WTC11 (cell line): Measurements from ENCODE around the gene RAPGEF1. TPM values are rescaled to one million over a fixed set of nuclear protein-coding genes. Genes with fewer than 3 reads are reported as not detected.

Experiments used
- ATAC-seq: fragments of 200-7000 bp; cut with Tn5 transposase; 2 replicates; pipeline ENCODE4 v1.10.0; 2021; ENCODE audit warnings: mild to moderate bottlenecking, moderate library complexity
- CTCF ChIA-PET: fragments of 300-600 bp; sonication (Branson Sonifier 250); formaldehyde crosslinking; loops from one replicate; lab custom pipeline; 2021; ENCODE audit warnings: antibody characterized with exemption; lab: Charles Lee
- POLR2A ChIA-PET: fragments of 350-600 bp; sonication (Branson Sonifier 250); formaldehyde crosslinking; loops from one replicate; lab custom pipeline; 2021; ENCODE audit warnings: antibody characterized with exemption; lab: Charles Lee
- DNase-seq: peaks from one replicate; pipeline ENCODE4 v3.0.0; 2021; ENCODE audit warnings: low spot score
- H3K27ac Mint-ChIP-seq: 2 replicates; pipeline ENCODE4 v1.8.0; 2021; ENCODE audit warnings: mixed read lengths
- H3K27me3 Mint-ChIP-seq: 2 replicates; pipeline ENCODE4 v1.8.0; 2021; ENCODE audit warnings: low read depth, mild to moderate bottlenecking, moderate library complexity, mixed read lengths
- H3K36me3 Mint-ChIP-seq: 2 replicates; pipeline ENCODE4 v1.8.0; 2021; ENCODE audit warnings: mixed read lengths
- H3K4me1 Mint-ChIP-seq: 2 replicates; pipeline ENCODE4 v1.8.0; 2022; ENCODE audit warnings: mixed read lengths
- H3K4me3 Mint-ChIP-seq: 2 replicates; pipeline ENCODE4 v1.8.0; 2021; ENCODE audit warnings: mild to moderate bottlenecking, moderate library complexity, mixed read lengths
- H3K9me3 Mint-ChIP-seq: 2 replicates; pipeline ENCODE4 v1.8.0; 2021; ENCODE audit warnings: mixed read lengths
- EMX1 ChIP-seq: fragments of 250-450 bp; sonication (Bioruptor Pico); IDR thresholded peaks from 2 replicates; pipeline ENCODE4 v1.8.0; 2021; ENCODE audit warnings: mild to moderate bottlenecking
- FOXJ3 ChIP-seq: sonication (generic); formaldehyde crosslinking; IDR thresholded peaks from 2 replicates; pipeline ENCODE4 v1.9.0; 2021; ENCODE audit warnings: missing genetic modification reagents, mild to moderate bottlenecking, borderline replicate concordance
- FOXP1 ChIP-seq: sonication (generic); formaldehyde crosslinking; IDR thresholded peaks from 2 replicates; pipeline ENCODE4 v1.8.0; 2022; ENCODE audit warnings: missing genetic modification reagents, mild to moderate bottlenecking, moderate library complexity, borderline replicate concordance
- JUN ChIP-seq: sonication (generic); formaldehyde crosslinking; IDR thresholded peaks from 2 replicates; pipeline ENCODE4 v1.8.0; 2023; ENCODE audit warnings: mild to moderate bottlenecking, missing genetic modification reagents
- MXD4 ChIP-seq: fragments of 250-450 bp; sonication (Bioruptor Pico); IDR thresholded peaks from 2 replicates; pipeline ENCODE4 v1.8.0; 2021; ENCODE audit warnings: mild to moderate bottlenecking, moderate library complexity, borderline replicate concordance
- MYBL2 ChIP-seq: sonication (generic); formaldehyde crosslinking; IDR thresholded peaks from 2 replicates; pipeline ENCODE4 v1.8.1; 2023; ENCODE audit warnings: mild to moderate bottlenecking, moderate library complexity, missing genetic modification reagents
- NFE2L1 ChIP-seq: sonication (generic); formaldehyde crosslinking; IDR thresholded peaks from 2 replicates; pipeline ENCODE4 v1.8.1; 2023; ENCODE audit warnings: missing genetic modification reagents
- NR3C1 ChIP-seq: sonication (generic); formaldehyde crosslinking; conservative IDR thresholded peaks from 2 replicates; pipeline ENCODE4 v1.8.1; 2023; ENCODE audit warnings: low read depth, mild to moderate bottlenecking, missing genetic modification reagents
- TEAD4 ChIP-seq: sonication (generic); formaldehyde crosslinking; IDR thresholded peaks from 2 replicates; pipeline ENCODE4 v1.8.0; 2022; ENCODE audit warnings: mild to moderate bottlenecking, missing genetic modification reagents
- TP53 ChIP-seq: sonication (generic); formaldehyde crosslinking; IDR thresholded peaks from 2 replicates; pipeline ENCODE4 v1.8.1; 2023; ENCODE audit warnings: mild to moderate bottlenecking, missing genetic modification reagents
- ZNF138 ChIP-seq: sonication (generic); formaldehyde crosslinking; conservative IDR thresholded peaks from 2 replicates; pipeline ENCODE4 v1.8.1; 2022; ENCODE audit warnings: mild to moderate bottlenecking, moderate library complexity, missing genetic modification reagents
- ZNF425 ChIP-seq: fragments of 250-450 bp; sonication (Bioruptor Pico); conservative IDR thresholded peaks from 2 replicates; pipeline ENCODE4 v1.9.0; 2021; ENCODE audit warnings: mild to moderate bottlenecking
- total RNA-seq: library from RNA; stranded (reverse); gene quantifications from 3 replicates; pipeline ENCODE4 v1.2.3, GENCODE V29; 2021
- TF ChIP-seq, protein P1 (sequence below): fragments of 250-450 bp; sonication (Bioruptor Pico); IDR thresholded peaks from 2 replicates; pipeline ENCODE4 v2.1.2; 2022; ENCODE audit warnings: mild to moderate bottlenecking, moderate library complexity
- TF ChIP-seq, protein P2 (sequence below): sonication (generic); formaldehyde crosslinking; IDR thresholded peaks from 2 replicates; pipeline ENCODE4 v1.8.1; 2023; ENCODE audit warnings: mild to moderate bottlenecking, missing genetic modification reagents
- TF ChIP-seq, protein P3 (sequence below): sonication (generic); formaldehyde crosslinking; IDR thresholded peaks from 2 replicates; pipeline ENCODE4 v1.8.1; 2022; ENCODE audit warnings: low read depth, missing genetic modification reagents, borderline replicate concordance
- TF ChIP-seq, protein P4 (sequence below): sonication (generic); formaldehyde crosslinking; IDR thresholded peaks from 2 replicates; pipeline ENCODE4 v1.8.1; 2022; ENCODE audit warnings: low read depth, mild to moderate bottlenecking, moderate library complexity, missing genetic modification reagents, borderline replicate concordance
- TF ChIP-seq, protein P5 (sequence below): sonication (generic); formaldehyde crosslinking; IDR thresholded peaks from 2 replicates; pipeline ENCODE4 v1.8.0; 2023; ENCODE audit warnings: missing genetic modification reagents
- TF ChIP-seq, protein P6 (sequence below): sonication (generic); formaldehyde crosslinking; IDR thresholded peaks from 2 replicates; pipeline ENCODE4 v1.8.1; 2023; ENCODE audit warnings: mild to moderate bottlenecking, missing genetic modification reagents, moderate library complexity

The RAPGEF1 gene
- total RNA-seq, 1 experiment from 2014 or later, result 66.2 TPM

- TF ChIP-seq EMX1 (CRISPR knock-in tag) (no peak), FOXJ3 (CRISPR knock-in tag) (no peak), NFE2L1 (CRISPR knock-in tag) (no peak), MYBL2 (CRISPR knock-in tag) (no peak), TP53 (no peak), ZNF138 (CRISPR knock-in tag) (no peak)
- TF ChIP-seq, protein P1, sequence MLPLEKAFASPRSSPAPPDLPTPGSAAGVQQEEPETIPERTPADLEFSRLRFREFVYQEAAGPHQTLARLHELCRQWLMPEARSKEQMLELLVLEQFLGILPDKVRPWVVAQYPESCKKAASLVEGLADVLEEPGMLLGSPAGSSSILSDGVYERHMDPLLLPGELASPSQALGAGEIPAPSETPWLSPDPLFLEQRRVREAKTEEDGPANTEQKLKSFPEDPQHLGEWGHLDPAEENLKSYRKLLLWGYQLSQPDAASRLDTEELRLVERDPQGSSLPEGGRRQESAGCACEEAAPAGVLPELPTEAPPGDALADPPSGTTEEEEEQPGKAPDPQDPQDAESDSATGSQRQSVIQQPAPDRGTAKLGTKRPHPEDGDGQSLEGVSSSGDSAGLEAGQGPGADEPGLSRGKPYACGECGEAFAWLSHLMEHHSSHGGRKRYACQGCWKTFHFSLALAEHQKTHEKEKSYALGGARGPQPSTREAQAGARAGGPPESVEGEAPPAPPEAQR (CRISPR knock-in tag), result no peak
- TF ChIP-seq, protein P2, sequence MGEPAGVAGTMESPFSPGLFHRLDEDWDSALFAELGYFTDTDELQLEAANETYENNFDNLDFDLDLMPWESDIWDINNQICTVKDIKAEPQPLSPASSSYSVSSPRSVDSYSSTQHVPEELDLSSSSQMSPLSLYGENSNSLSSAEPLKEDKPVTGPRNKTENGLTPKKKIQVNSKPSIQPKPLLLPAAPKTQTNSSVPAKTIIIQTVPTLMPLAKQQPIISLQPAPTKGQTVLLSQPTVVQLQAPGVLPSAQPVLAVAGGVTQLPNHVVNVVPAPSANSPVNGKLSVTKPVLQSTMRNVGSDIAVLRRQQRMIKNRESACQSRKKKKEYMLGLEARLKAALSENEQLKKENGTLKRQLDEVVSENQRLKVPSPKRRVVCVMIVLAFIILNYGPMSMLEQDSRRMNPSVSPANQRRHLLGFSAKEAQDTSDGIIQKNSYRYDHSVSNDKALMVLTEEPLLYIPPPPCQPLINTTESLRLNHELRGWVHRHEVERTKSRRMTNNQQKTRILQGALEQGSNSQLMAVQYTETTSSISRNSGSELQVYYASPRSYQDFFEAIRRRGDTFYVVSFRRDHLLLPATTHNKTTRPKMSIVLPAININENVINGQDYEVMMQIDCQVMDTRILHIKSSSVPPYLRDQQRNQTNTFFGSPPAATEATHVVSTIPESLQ (CRISPR knock-in tag), result no peak
- TF ChIP-seq, protein P3, sequence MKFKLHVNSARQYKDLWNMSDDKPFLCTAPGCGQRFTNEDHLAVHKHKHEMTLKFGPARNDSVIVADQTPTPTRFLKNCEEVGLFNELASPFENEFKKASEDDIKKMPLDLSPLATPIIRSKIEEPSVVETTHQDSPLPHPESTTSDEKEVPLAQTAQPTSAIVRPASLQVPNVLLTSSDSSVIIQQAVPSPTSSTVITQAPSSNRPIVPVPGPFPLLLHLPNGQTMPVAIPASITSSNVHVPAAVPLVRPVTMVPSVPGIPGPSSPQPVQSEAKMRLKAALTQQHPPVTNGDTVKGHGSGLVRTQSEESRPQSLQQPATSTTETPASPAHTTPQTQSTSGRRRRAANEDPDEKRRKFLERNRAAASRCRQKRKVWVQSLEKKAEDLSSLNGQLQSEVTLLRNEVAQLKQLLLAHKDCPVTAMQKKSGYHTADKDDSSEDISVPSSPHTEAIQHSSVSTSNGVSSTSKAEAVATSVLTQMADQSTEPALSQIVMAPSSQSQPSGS (CRISPR knock-in tag), result no peak
- TF ChIP-seq, all 79 proteins: peak for 0
These were observed 8.2 kb downstream of the RAPGEF1 start (continued) for GRCh38 chr9:131731644-131732043.

GRCh38 chr9:131731237-131731636, 8.6 kb downstream of the RAPGEF1 start:
- H3K27me3 Mint-ChIP-seq, result no peaks in the 10 kb centered on the region
- peak overlapping the region; percentile 63 for H3K27ac Mint-ChIP-seq
- DNase-seq, result no peak
- no peaks in the 10 kb centered on the region for H3K9me3 Mint-ChIP-seq
- no peak for ATAC-seq
- CTCF ChIA-PET, result interaction anchor here (0.7 to 2.1 kb wide), 3 partner anchors 9 to 528 kb away, joined by 3 to 7 read pairs (median 4); no protein-coding TSS in a partner anchor
- POLR2A ChIA-PET, result no interaction called here
- H3K4me1 Mint-ChIP-seq, result peaks cover 70% of the 10 kb centered on the region
- no peak overlapping the region for H3K4me3 Mint-ChIP-seq
- TF ChIP-seq ZNF425 (CRISPR knock-in tag) (no peak), NR3C1 (no peak), JUN (CRISPR knock-in tag) (no peak), TEAD4 (CRISPR knock-in tag) (no peak), FOXP1 (CRISPR knock-in tag) (no peak), MXD4 (CRISPR knock-in tag) (no peak)
- TF ChIP-seq, protein P3 (CRISPR knock-in tag), result no peak
- TF ChIP-seq, protein P4, sequence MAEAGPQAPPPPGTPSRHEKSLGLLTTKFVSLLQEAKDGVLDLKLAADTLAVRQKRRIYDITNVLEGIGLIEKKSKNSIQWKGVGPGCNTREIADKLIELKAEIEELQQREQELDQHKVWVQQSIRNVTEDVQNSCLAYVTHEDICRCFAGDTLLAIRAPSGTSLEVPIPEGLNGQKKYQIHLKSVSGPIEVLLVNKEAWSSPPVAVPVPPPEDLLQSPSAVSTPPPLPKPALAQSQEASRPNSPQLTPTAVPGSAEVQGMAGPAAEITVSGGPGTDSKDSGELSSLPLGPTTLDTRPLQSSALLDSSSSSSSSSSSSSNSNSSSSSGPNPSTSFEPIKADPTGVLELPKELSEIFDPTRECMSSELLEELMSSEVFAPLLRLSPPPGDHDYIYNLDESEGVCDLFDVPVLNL (CRISPR knock-in tag), result no peak
- TF ChIP-seq, protein P5, sequence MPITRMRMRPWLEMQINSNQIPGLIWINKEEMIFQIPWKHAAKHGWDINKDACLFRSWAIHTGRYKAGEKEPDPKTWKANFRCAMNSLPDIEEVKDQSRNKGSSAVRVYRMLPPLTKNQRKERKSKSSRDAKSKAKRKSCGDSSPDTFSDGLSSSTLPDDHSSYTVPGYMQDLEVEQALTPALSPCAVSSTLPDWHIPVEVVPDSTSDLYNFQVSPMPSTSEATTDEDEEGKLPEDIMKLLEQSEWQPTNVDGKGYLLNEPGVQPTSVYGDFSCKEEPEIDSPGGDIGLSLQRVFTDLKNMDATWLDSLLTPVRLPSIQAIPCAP (CRISPR knock-in tag), result no peak
- TF ChIP-seq, protein P6, sequence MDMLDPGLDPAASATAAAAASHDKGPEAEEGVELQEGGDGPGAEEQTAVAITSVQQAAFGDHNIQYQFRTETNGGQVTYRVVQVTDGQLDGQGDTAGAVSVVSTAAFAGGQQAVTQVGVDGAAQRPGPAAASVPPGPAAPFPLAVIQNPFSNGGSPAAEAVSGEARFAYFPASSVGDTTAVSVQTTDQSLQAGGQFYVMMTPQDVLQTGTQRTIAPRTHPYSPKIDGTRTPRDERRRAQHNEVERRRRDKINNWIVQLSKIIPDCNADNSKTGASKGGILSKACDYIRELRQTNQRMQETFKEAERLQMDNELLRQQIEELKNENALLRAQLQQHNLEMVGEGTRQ, result no peak
- no peaks in the 10 kb centered on the region for H3K36me3 Mint-ChIP-seq
